Neural progenitor cell (in vitro differentiated cells): ENCODE data around the gene INTS1. TPM values are rescaled to one million over a fixed set of nuclear protein-coding genes. Genes with fewer than 3 reads are reported as not detected.
"Not testable (repeated sequence)": the region's sequence is repeated elsewhere in the genome, so short reads cannot be mapped to it uniquely, and the experiment has no call there.

Experiments used
- DNase-seq: peaks from one replicate; pipeline ENCODE4 v3.0.0-alpha.2; 2016; ENCODE audit warnings: low spot score
- H2AFZ ChIP-seq: fragments of 200-600 bp; sonication (generic); replicated peaks from 2 replicates; pipeline ENCODE4 v1.6.1; 2016; ENCODE audit warnings: antibody characterized with exemption
- H3F3A ChIP-seq: fragments of 200-600 bp; sonication (generic); 2 replicates; pipeline ENCODE4 v1.6.1; 2016; ENCODE audit warnings: antibody characterized with exemption, low read depth
- H3K27ac ChIP-seq: fragments of 200-600 bp; sonication (generic); 2 replicates; pipeline ENCODE4 v1.5.1; 2016; ENCODE audit warnings: mild to moderate bottlenecking
- H3K27me3 ChIP-seq: fragments of 200-600 bp; sonication (generic); 2 replicates; pipeline ENCODE4 v1.6.1; 2016; ENCODE audit warnings: mild to moderate bottlenecking, moderate library complexity
- H3K36me3 ChIP-seq: fragments of 200-600 bp; sonication (generic); 2 replicates; pipeline ENCODE4 v1.5.1; 2016
- H3K4me1 ChIP-seq: fragments of 200-600 bp; sonication (generic); 2 replicates; pipeline ENCODE4 v1.6.1; 2016; ENCODE audit warnings: mixed run types
- H3K4me2 ChIP-seq: fragments of 200-600 bp; sonication (generic); 2 replicates; pipeline ENCODE4 v1.6.1; 2016
- H3K4me3 ChIP-seq: fragments of 200-600 bp; sonication (generic); 2 replicates; pipeline ENCODE4 v1.5.1; 2016
- H3K79me2 ChIP-seq: fragments of 200-600 bp; sonication (generic); 2 replicates; pipeline ENCODE4 v1.6.1; 2016; ENCODE audit warnings: low read depth
- H3K9ac ChIP-seq: fragments of 200-600 bp; sonication (generic); 2 replicates; pipeline ENCODE4 v1.6.1; 2016
- H3K9me3 ChIP-seq: fragments of 200-600 bp; sonication (generic); 2 replicates; pipeline ENCODE4 v1.5.1; 2016; ENCODE audit warnings: low read depth
- H4K20me1 ChIP-seq: fragments of 200-600 bp; sonication (generic); 2 replicates; pipeline ENCODE4 v1.6.1; 2016; ENCODE audit warnings: low read depth
- H3K27ac Mint-ChIP-seq: 3 replicates; pipeline ENCODE4 v1.8.0; 2021; ENCODE audit warnings: mixed read lengths
- H3K27me3 Mint-ChIP-seq: 2 replicates; pipeline ENCODE4 v1.8.0; 2022; ENCODE audit warnings: low read depth, mild to moderate bottlenecking, inconsistent platforms, moderate library complexity, mixed read lengths; ENCODE audit not compliant: insufficient read depth
- H3K36me3 Mint-ChIP-seq: 3 replicates; pipeline ENCODE4 v1.8.0; 2021; ENCODE audit warnings: mixed read lengths
- H3K4me1 Mint-ChIP-seq: 3 replicates; pipeline ENCODE4 v1.8.0; 2021; ENCODE audit warnings: mixed read lengths
- H3K4me3 Mint-ChIP-seq: 3 replicates; pipeline ENCODE4 v1.8.0; 2021; ENCODE audit warnings: mild to moderate bottlenecking, moderate library complexity, mixed read lengths
- H3K9me3 Mint-ChIP-seq: 3 replicates; pipeline ENCODE4 v1.8.0; 2020; ENCODE audit warnings: mixed read lengths
- EZH2 ChIP-seq: fragments of 200-600 bp; sonication (generic); IDR thresholded peaks from 2 replicates; pipeline ENCODE4 v1.6.1; 2017; ENCODE audit warnings: antibody characterized with exemption, mild to moderate bottlenecking, moderate library complexity
- EZH2phosphoT487 ChIP-seq: fragments of 200-600 bp; sonication (generic); IDR thresholded peaks from 2 replicates; pipeline ENCODE4 v1.6.1; 2017; ENCODE audit warnings: antibody characterized with exemption
- total RNA-seq: library from RNA; depleted of rRNA; stranded (reverse); fragments of >200 nt; gene quantifications from 2 replicates; pipeline ENCODE4 v1.2.3, GENCODE V29; 2015; ENCODE audit warnings: low replicate concordance
- TF ChIP-seq, protein P1 (sequence below): fragments of 200-600 bp; sonication (generic); IDR thresholded peaks from 2 replicates; pipeline ENCODE4 v1.5.1; 2017; ENCODE audit warnings: antibody characterized with exemption, mild to moderate bottlenecking

INTS1 gene
- total RNA-seq, 1 donor from 2014 or later = 16.5 TPM

DNA sequence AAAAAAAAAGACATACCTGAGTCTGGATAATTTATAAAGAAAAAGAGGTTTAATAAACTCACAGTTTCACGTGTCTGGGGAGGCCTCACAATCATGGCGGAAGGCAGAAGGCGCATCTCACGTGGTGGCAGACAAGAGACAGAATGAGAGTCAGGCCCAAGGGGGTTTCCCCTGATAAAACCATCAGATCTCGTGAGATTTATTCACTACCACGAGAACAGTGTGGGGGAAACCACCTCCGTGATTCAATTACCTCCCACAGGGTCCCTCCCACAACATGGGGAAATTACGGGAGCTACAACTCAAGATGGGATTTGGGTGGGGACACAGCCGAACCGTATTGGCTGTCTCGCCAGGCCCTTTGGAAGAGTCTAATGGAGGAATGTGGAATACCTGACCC, 17.3 kb upstream of the INTS1 start:
- H3K27me3 ChIP-seq = no peaks in the 10 kb centered on the region
- peaks cover 9% of the 10 kb centered on the region for H3K27me3 Mint-ChIP-seq

DNA sequence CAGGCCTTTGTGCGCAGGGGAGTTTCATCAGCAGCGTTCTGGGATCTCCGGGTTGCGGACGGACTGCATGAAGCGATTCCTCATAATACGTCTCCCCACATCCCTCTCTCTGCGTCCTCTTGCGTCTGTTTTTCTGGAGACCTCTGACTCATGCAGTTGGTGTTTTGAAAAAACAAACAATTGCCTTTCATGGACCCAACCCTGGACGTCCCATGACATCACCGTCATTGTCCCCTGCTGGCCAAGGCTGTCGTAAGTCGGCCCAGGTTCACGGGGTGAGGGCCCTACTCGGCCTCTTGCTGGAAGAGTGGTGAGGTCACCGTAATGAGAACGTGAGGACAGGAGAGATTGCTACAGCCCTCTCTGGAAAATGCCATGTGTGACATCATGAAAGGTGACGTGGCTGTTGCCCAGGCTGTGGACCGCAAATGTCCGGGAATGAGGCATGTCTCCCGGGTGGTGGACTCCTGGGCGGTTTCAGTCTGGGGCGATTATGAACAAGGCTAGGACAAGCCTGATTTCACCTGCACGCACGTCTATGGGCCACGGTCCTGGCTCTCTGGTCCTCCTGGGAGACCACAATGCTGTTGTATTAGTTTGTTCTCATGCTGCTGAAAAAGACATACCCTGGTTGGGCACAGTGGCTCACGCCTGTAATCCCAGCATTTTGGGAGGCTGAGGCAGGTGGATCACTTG, 16.5 kb upstream of the INTS1 start:
- Mint-ChIP-seq H3K4me3 (no peak overlapping the region), H3K36me3 (no peaks in the 10 kb centered on the region), H3K27me3 (peaks cover 9% of the 10 kb centered on the region), H3K27ac (no peak overlapping the region), H3K4me1 (peaks cover under 1% of the 10 kb centered on the region), H3K9me3 (peaks cover 4% of the 10 kb centered on the region)
- no peak overlapping the region for H3K4me3 ChIP-seq
- TF ChIP-seq, protein P1, sequence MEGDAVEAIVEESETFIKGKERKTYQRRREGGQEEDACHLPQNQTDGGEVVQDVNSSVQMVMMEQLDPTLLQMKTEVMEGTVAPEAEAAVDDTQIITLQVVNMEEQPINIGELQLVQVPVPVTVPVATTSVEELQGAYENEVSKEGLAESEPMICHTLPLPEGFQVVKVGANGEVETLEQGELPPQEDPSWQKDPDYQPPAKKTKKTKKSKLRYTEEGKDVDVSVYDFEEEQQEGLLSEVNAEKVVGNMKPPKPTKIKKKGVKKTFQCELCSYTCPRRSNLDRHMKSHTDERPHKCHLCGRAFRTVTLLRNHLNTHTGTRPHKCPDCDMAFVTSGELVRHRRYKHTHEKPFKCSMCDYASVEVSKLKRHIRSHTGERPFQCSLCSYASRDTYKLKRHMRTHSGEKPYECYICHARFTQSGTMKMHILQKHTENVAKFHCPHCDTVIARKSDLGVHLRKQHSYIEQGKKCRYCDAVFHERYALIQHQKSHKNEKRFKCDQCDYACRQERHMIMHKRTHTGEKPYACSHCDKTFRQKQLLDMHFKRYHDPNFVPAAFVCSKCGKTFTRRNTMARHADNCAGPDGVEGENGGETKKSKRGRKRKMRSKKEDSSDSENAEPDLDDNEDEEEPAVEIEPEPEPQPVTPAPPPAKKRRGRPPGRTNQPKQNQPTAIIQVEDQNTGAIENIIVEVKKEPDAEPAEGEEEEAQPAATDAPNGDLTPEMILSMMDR = no peak
- TF ChIP-seq EZH2phosphoT487 (no peak), EZH2 (no peak)
- no peaks in the 10 kb centered on the region for H3K27me3 ChIP-seq
- no peaks in the 10 kb centered on the region for H4K20me1 ChIP-seq
- H3K4me2 ChIP-seq = no peak overlapping the region
- no peaks in the 10 kb centered on the region for H3F3A ChIP-seq
- H3K9ac ChIP-seq = no peak overlapping the region
- H3K36me3 ChIP-seq = no peaks in the 10 kb centered on the region
- H2AFZ ChIP-seq = no peak overlapping the region
- no peaks in the 10 kb centered on the region for H3K4me1 ChIP-seq
- no peaks in the 10 kb centered on the region for H3K9me3 ChIP-seq
- H3K27ac ChIP-seq = no peak overlapping the region
- DNase-seq = no peak
- no peaks in the 10 kb centered on the region for H3K79me2 ChIP-seq

More for the DNA sequence above, 17.3 kb upstream of the INTS1 start:
- Histone ChIP-seq H3K9ac (no peak overlapping the region), H3F3A (no peaks in the 10 kb centered on the region), H3K4me3 (no peak overlapping the region), H3K79me2 (no peaks in the 10 kb centered on the region), H3K36me3 (no peaks in the 10 kb centered on the region), H2AFZ (no peak overlapping the region), H3K27ac (no peak overlapping the region), H4K20me1 (no peaks in the 10 kb centered on the region), H3K9me3 (no peaks in the 10 kb centered on the region), H3K4me1 (no peaks in the 10 kb centered on the region), H3K4me2 (no peak overlapping the region)
- DNase-seq = no peak
- Mint-ChIP-seq H3K4me3 (peak overlapping the region; percentile 5), H3K9me3 (peaks cover 4% of the 10 kb centered on the region), H3K36me3 (no peaks in the 10 kb centered on the region), H3K4me1 (no peaks in the 10 kb centered on the region), H3K27ac (no peak overlapping the region)
- TF ChIP-seq, protein P1 = no peak
- no peak for TF ChIP-seq EZH2phosphoT487
- TF ChIP-seq EZH2 = no peak

DNA sequence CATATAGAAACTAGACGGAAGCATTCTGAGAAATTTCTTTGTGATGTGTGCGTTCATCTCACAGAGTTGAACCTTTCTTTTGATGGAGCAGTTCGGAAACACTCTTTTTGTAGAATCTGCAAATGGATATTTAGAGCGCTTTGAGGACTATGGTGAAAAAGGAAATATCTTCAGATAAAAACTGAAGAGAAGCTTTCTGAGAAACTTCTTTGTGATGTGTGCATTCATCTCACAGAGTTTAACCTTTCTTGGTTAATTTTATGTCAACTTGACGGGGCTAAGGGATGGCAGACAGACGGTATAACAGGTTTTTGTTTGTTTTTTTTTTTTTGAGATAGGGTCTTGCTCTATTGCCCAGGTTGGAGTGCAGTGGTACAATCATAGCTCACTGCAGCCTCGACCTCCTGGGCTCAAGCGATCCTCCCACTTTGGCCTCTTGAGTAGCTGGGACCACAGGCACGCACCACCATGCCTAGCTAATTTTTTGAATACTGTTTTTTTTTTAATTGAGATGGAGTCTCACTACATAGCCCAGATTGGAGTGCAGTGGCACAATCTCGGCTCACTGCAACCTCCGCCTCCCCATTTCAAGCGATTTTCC, 15.2 kb upstream of the INTS1 start:
- not testable (repeated sequence) for H3K4me1 Mint-ChIP-seq, H3K9me3 ChIP-seq, H3K27ac Mint-ChIP-seq, H3K36me3 ChIP-seq, H3K4me3 ChIP-seq, H3K79me2 ChIP-seq, H3K36me3 Mint-ChIP-seq, DNase-seq, H3K9ac ChIP-seq, H3K4me3 Mint-ChIP-seq, H3K9me3 Mint-ChIP-seq, H3K27ac ChIP-seq, H3K4me2 ChIP-seq, H2AFZ ChIP-seq, H3K4me1 ChIP-seq, H3K27me3 ChIP-seq, H3F3A ChIP-seq, H4K20me1 ChIP-seq
- H3K27me3 Mint-ChIP-seq = peaks cover 10% of the 10 kb centered on the region

DNA sequence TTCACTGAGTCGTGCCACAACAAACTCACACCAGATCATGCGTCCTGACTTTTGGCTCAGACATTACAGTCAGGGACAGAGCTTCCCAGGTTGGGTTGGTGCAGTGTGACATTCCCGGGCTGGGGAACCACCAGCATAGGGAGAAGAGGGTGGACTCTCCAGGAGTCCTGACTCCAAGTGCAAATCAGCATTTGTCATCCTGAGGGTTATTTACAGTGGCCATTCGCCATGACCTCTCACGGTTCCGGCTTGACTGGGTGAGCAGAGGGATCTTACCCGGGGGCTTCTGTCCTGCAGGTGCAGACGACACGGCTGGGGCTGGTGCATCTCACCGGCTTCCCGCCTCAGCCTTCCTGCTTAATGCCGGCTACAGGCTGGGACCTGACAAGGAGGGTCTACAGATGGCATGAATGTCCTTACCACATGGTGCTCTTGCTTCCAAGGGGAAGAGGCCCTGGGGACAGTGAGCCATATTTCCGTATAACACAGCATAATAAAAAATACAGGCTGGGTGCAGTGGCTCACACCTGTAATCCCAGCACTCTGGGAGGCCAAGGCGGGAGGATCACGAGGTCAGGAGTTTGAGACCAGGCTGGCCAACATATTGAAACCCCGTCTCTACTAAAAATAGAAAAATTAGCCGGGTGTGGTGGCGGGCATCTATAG, 12.5 kb upstream of the INTS1 start:
- Histone ChIP-seq H3K36me3 (no peaks in the 10 kb centered on the region), H3K9me3 (no peaks in the 10 kb centered on the region), H3K4me3 (no peak overlapping the region), H3K27me3 (no peaks in the 10 kb centered on the region), H3K4me1 (no peaks in the 10 kb centered on the region), H3F3A (no peaks in the 10 kb centered on the region), H3K4me2 (no peak overlapping the region), H4K20me1 (no peaks in the 10 kb centered on the region), H3K27ac (no peak overlapping the region), H2AFZ (no peak overlapping the region), H3K79me2 (no peaks in the 10 kb centered on the region), H3K9ac (no peak overlapping the region)
- H3K36me3 Mint-ChIP-seq = no peaks in the 10 kb centered on the region
- peaks cover 8% of the 10 kb centered on the region for H3K4me1 Mint-ChIP-seq
- H3K27ac Mint-ChIP-seq = no peak overlapping the region
- peaks cover 8% of the 10 kb centered on the region for H3K27me3 Mint-ChIP-seq
- H3K4me3 Mint-ChIP-seq = no peak overlapping the region
- H3K9me3 Mint-ChIP-seq = peaks cover 4% of the 10 kb centered on the region
- no peak for DNase-seq
- TF ChIP-seq EZH2phosphoT487 (no peak), EZH2 (no peak)
- TF ChIP-seq, protein P1 = no peak

DNA sequence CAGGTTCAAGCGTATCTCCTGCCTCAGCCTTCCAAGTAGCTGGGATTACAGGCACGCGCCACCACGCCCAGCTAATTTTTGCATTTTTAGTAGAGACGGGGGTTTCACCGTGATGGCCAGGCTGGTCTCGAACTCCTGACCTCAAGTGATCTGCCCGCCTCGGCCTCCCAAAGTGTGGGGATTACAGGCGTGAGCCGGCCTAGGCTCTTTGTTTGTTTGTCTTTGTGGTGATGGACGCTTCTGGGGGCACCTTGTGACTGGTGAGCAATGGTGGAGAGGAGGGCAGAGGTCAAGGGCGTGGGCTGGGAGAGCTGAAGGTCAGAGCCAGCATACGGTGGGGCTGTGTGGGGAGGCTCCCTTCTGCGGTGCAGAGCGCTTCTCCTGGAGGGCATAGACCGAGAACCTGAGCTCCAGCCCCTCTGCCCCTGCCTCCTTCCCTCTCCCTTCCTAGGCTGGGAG, 11.3 kb upstream of the INTS1 start:
- not testable (repeated sequence) for H3K27ac Mint-ChIP-seq, H3K27me3 Mint-ChIP-seq, H3K4me1 ChIP-seq, H3K4me3 ChIP-seq, H3K79me2 ChIP-seq, H3K9me3 Mint-ChIP-seq, DNase-seq, H3K9ac ChIP-seq, H2AFZ ChIP-seq, H3K36me3 Mint-ChIP-seq, H3K27ac ChIP-seq, H4K20me1 ChIP-seq, H3K4me2 ChIP-seq, H3F3A ChIP-seq, H3K4me1 Mint-ChIP-seq, H3K27me3 ChIP-seq, H3K36me3 ChIP-seq, H3K9me3 ChIP-seq, H3K4me3 Mint-ChIP-seq
